ENCODE measurements around the gene GABRR1. TPM values are rescaled to one million over a fixed set of nuclear protein-coding genes. Genes with fewer than 3 reads are reported as not detected.

Gene GABRR1
- total and polyA plus RNA-seq, 10 donors: not detected

DNA sequence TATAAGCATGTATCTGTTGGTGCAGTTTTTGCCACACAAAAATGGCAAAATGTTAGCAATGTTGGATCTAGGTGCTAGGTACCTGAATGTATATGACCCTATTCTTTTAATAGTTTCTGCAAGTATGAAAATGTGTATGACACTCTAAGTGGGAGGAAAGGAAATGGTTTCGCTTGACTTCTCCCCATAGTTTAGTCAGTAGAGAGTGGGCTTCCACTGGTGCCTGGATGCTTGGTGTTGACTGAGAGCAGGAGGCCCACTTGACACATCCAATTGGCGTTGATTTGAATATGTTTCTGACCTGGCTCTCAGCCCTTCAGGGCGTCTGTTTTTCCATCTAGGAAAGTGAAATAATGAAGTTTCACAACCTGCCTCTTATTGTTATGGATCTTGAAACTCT lies 41.8 kb upstream of the GABRR1 start:
- peaks cover 0 to 9% (median 6%) of the 10 kb centered on the region in 6 donors for H3K4me1 ChIP-seq
- no peaks in the 10 kb centered on the region for H3K27me3 ChIP-seq (replicated peaks in 1 of 7)
- no peaks in the 10 kb centered on the region for H3K9me3 ChIP-seq
- H3K36me3 ChIP-seq: no peaks in the 10 kb centered on the region
- intact Hi-C loops (cut with DNase I; ENCODE audit: low total_unique reads): no loop called here
- H3K27ac ChIP-seq: no peak overlapping the region
- WGBS, 5 donors: 64 to 74% (median 73%) methylated on average over 3 of the region's 3 CpGs
- no peak for DNase-seq
- no peak for TF ChIP-seq POLR2A (IDR thresholded peaks at IDR 0.05)
- no peak for TF ChIP-seq CTCF (IDR thresholded peaks at IDR 0.05 in 8 of 11, conservative IDR thresholded peaks at IDR 0.05 in 3 of 11)
- no peak for TF ChIP-seq POLR2AphosphoS5 (IDR thresholded peaks at IDR 0.05)
- no peak overlapping the region for H3K4me3 ChIP-seq

GRCh38 chr6:89257781-89258180 lies 40.6 kb upstream of the GABRR1 start:
- no peak overlapping the region for H3K27ac ChIP-seq
- DNase-seq: no peak
- no peaks in the 10 kb centered on the region for H3K36me3 ChIP-seq
- TF ChIP-seq POLR2AphosphoS5 (IDR thresholded peaks at IDR 0.05): no peak
- TF ChIP-seq CTCF (IDR thresholded peaks at IDR 0.05 in 8 of 11, conservative IDR thresholded peaks at IDR 0.05 in 3 of 11): no peak
- TF ChIP-seq POLR2A (IDR thresholded peaks at IDR 0.05): no peak
- peaks cover 0 to 9% (median 6%) of the 10 kb centered on the region in 6 donors for H3K4me1 ChIP-seq
- no peaks in the 10 kb centered on the region for H3K9me3 ChIP-seq
- intact Hi-C loops (cut with DNase I; ENCODE audit: low total_unique reads): no loop called here
- no peaks in the 10 kb centered on the region for H3K27me3 ChIP-seq (replicated peaks in 1 of 7)
- H3K4me3 ChIP-seq: no peak overlapping the region
- WGBS, 5 donors: 71 to 90% (median 76%) methylated on average over 4 of the region's 4 CpGs

- WGBS, 5 donors: 90 to 97% (median 95%) methylated on average over 6 of the region's 6 CpGs
- no peak for DNase-seq
- intact Hi-C loops (cut with DNase I; ENCODE audit: low total_unique reads): no loop called here
- H3K9me3 ChIP-seq: no peaks in the 10 kb centered on the region
- peaks cover 0 to 9% (median 6%) of the 10 kb centered on the region in 6 donors for H3K4me1 ChIP-seq
- H3K27ac ChIP-seq: no peak overlapping the region
- H3K27me3 ChIP-seq (replicated peaks in 1 of 7): no peaks in the 10 kb centered on the region
- H3K36me3 ChIP-seq: no peaks in the 10 kb centered on the region
- no peak for TF ChIP-seq POLR2A (IDR thresholded peaks at IDR 0.05)
- no peak for TF ChIP-seq CTCF (IDR thresholded peaks at IDR 0.05 in 8 of 11, conservative IDR thresholded peaks at IDR 0.05 in 3 of 11)
- no peak for TF ChIP-seq POLR2AphosphoS5 (IDR thresholded peaks at IDR 0.05)
- no peak overlapping the region for H3K4me3 ChIP-seq
Observed at GRCh38 chr6:89257346-89257745, 40.2 kb upstream of the GABRR1 start.

GRCh38 chr6:89255417-89255816 lies 38.3 kb upstream of the GABRR1 start:
- WGBS, 5 donors: 92 to 98% (median 96%) methylated on average over 4 of the region's 4 CpGs

More at GRCh38 chr6:89255417-89255816, 38.3 kb upstream of the GABRR1 start:
- Histone ChIP-seq H3K4me1 (peaks cover 0 to 3% (median 2%) of the 10 kb centered on the region in 6 donors), H3K27me3 (replicated peaks in 1 of 7) (peaks cover 0 to under 1% (median 0%) of the 10 kb centered on the region in 7 donors), H3K27ac (no peak overlapping the region), H3K4me3 (no peak overlapping the region), H3K36me3 (no peaks in the 10 kb centered on the region), H3K9me3 (no peaks in the 10 kb centered on the region)
- no peak for TF ChIP-seq POLR2A (IDR thresholded peaks at IDR 0.05)
- no peak for TF ChIP-seq POLR2AphosphoS5 (IDR thresholded peaks at IDR 0.05)
- no peak for TF ChIP-seq CTCF (IDR thresholded peaks at IDR 0.05 in 8 of 11, conservative IDR thresholded peaks at IDR 0.05 in 3 of 11)
- no peak for DNase-seq
- intact Hi-C loops (cut with DNase I; ENCODE audit: low total_unique reads): no loop called here
